Measurements from ENCODE around the gene FOXL2. TPM values are rescaled to one million over a fixed set of nuclear protein-coding genes. Genes with fewer than 3 reads are reported as not detected.
A peak's percentile ranks its signal among the peaks of the same experiment; 100 is the strongest.
"Not testable (repeated sequence)": the region's sequence is repeated elsewhere in the genome, so short reads cannot be mapped to it uniquely, and the experiment has no call there.

Gene FOXL2
- total RNA-seq, 1 donor from 2014 or later: 6.8 TPM

DNA sequence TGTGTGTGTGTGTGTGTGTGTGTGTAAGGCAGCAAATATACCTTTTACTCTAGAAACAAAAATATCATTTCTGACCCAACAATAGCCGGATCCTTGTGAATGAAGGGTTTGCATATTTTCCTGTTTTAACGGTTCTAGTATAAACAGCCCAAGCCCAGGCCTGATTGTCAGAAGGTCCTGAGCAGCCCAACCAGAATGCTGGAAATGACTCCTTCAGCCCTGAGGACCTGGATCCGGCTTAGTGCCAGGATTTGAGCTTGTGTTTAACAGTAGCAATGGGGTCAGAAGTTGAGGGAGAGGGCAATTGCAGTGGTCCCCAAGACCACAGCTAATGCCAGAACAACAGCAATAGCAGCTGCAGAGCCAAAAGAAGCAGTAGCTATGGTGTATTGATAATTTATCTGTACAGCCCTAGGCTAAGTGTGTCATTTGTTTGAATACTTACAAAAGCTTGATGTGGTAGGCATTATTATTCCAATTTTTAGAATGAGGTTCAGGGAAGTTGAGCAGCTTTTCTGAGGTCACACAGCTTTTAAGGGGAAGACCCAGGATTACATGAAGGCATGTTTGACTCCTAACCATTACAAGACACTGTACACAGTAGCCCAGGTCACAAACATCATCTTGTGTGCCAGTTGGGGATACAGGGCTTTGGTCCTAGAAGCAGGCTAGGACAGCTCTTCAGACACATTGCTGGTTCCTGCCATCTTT is 12.8 kb downstream of the FOXL2 start:
- no peak overlapping the region for H3K27ac Mint-ChIP-seq (ENCODE audit: unreplicated experiment)
- H3K27me3 Mint-ChIP-seq (ENCODE audit: unreplicated experiment): peaks cover 13% of the 10 kb centered on the region
- no peaks in the 10 kb centered on the region for H3K9me3 Mint-ChIP-seq (ENCODE audit: unreplicated experiment)
- no peak for DNase-seq (ENCODE audit: low spot score)
- H3K4me3 Mint-ChIP-seq (ENCODE audit: unreplicated experiment): no peak overlapping the region
- H3K36me3 Mint-ChIP-seq (ENCODE audit: low read depth, unreplicated experiment): peaks cover 4% of the 10 kb centered on the region
- peaks cover 20% of the 10 kb centered on the region for H3K4me1 Mint-ChIP-seq (ENCODE audit: unreplicated experiment)
- TF ChIP-seq, protein P1, sequence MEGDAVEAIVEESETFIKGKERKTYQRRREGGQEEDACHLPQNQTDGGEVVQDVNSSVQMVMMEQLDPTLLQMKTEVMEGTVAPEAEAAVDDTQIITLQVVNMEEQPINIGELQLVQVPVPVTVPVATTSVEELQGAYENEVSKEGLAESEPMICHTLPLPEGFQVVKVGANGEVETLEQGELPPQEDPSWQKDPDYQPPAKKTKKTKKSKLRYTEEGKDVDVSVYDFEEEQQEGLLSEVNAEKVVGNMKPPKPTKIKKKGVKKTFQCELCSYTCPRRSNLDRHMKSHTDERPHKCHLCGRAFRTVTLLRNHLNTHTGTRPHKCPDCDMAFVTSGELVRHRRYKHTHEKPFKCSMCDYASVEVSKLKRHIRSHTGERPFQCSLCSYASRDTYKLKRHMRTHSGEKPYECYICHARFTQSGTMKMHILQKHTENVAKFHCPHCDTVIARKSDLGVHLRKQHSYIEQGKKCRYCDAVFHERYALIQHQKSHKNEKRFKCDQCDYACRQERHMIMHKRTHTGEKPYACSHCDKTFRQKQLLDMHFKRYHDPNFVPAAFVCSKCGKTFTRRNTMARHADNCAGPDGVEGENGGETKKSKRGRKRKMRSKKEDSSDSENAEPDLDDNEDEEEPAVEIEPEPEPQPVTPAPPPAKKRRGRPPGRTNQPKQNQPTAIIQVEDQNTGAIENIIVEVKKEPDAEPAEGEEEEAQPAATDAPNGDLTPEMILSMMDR (IDR thresholded peaks at IDR 0.05; ENCODE audit: unreplicated experiment): no peak

DNA sequence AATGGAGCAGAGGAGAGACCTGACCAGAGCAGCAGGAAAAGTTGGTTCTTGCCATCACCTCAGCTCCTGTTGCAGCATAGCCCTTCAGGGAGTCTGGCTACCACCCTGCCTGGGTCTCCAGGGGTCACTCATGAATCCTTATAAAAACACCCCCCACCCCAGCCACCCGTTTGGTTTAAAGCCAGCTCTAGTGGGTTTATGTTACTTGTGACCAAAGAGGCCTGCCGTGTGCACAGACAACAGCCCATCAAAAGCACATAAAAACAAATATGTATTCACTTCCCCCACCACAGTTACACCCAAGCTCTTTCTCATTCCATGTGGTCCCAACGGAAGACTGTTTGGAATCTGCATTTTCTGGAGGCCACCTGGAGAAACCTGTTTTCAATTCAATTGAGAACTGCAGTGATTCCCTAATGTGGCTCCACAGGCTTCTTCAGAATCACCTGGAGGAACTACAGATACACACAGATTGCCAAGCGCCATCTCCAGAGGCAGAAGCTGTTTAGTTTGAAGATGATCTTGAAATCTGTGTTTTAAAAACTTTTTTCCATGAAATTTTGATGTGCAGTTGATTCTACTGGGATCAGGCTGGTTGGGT is 13.8 kb downstream of the FOXL2 start:
- Mint-ChIP-seq H3K36me3 (ENCODE audit: low read depth, unreplicated experiment) (peaks cover 4% of the 10 kb centered on the region), H3K27ac (ENCODE audit: unreplicated experiment) (peak overlapping the region; percentile 42), H3K9me3 (ENCODE audit: unreplicated experiment) (no peaks in the 10 kb centered on the region), H3K4me1 (ENCODE audit: unreplicated experiment) (peaks cover 13% of the 10 kb centered on the region), H3K4me3 (ENCODE audit: unreplicated experiment) (no peak overlapping the region), H3K27me3 (ENCODE audit: unreplicated experiment) (peaks cover 13% of the 10 kb centered on the region)
- TF ChIP-seq, protein P1 (IDR thresholded peaks at IDR 0.05; ENCODE audit: unreplicated experiment): no peak
- no peak for DNase-seq (ENCODE audit: low spot score)

DNA sequence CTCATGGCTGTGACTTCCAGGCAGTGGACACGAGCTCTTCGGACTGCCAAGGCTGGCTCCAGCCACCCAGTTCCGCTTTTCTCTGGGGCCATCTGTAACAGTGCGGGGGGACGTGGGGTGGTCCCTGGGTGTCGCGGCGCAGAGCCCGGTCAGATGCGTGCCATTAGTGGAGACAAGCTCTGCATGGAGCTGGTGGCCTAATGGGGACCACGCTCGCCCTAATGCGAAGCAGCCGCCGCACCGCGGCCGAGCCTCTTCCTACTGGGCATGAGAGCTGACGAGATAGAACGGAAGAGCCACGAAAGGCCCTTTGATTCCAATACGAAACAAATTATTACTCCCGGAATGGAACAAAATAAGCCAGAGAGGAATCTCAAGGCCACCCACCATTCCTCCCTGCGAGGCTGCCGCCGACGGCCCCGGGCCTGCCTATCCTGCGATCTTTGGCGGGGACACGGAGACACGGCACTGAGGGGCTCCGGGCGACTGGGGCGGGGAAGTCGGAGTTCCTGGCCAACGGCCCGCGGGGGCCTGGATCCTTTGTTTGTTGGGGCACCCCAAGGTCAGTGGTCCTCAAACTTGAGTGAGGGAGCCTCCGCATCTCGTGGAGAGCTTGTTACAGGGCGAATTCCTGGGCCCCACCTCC is 18.1 kb downstream of the FOXL2 start:
- no peaks in the 10 kb centered on the region for H3K36me3 Mint-ChIP-seq (ENCODE audit: low read depth, unreplicated experiment)
- H3K27me3 Mint-ChIP-seq (ENCODE audit: unreplicated experiment): no peaks in the 10 kb centered on the region
- no peaks in the 10 kb centered on the region for H3K9me3 Mint-ChIP-seq (ENCODE audit: unreplicated experiment)

DNA sequence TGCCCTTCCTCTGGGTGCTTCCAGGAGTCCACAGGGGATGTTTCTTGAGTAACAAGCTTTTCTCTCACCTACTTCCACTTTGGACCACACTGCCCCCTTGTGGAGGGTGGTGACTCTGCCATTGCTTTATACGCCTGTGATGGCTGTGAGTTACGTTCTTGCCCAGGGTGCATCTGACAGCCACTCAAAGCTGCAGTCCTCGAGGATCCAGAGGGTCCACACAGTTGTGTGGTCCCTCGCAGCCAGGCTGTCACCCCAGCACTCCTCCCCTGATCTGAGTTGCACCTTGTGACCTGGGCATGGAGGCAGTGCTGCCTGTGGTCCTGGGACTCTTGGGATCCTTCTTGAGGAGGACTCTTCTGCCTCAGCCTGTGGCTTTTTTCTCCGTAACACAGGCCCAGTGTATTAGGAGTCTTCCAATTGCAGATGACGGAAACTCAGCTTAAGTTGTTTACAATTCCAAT is 23.4 kb downstream of the FOXL2 start:
- no peak overlapping the region for H3K4me3 Mint-ChIP-seq (ENCODE audit: unreplicated experiment)
- H3K27me3 Mint-ChIP-seq (ENCODE audit: unreplicated experiment): peaks cover 4% of the 10 kb centered on the region
- H3K4me1 Mint-ChIP-seq (ENCODE audit: unreplicated experiment): no peaks in the 10 kb centered on the region
- no peaks in the 10 kb centered on the region for H3K9me3 Mint-ChIP-seq (ENCODE audit: unreplicated experiment)
- DNase-seq (ENCODE audit: low spot score): peak; percentile 93
- no peak overlapping the region for H3K27ac Mint-ChIP-seq (ENCODE audit: unreplicated experiment)
- TF ChIP-seq, protein P1 (IDR thresholded peaks at IDR 0.05; ENCODE audit: unreplicated experiment): peak; percentile 91
- H3K36me3 Mint-ChIP-seq (ENCODE audit: low read depth, unreplicated experiment): no peaks in the 10 kb centered on the region

More for the DNA sequence above, 18.1 kb downstream of the FOXL2 start:
- TF ChIP-seq, protein P1 (IDR thresholded peaks at IDR 0.05; ENCODE audit: unreplicated experiment): no peak
- Mint-ChIP-seq H3K27ac (ENCODE audit: unreplicated experiment) (no peak overlapping the region), H3K4me3 (ENCODE audit: unreplicated experiment) (no peak overlapping the region), H3K4me1 (ENCODE audit: unreplicated experiment) (no peaks in the 10 kb centered on the region)
- DNase-seq (ENCODE audit: low spot score): no peak

DNA sequence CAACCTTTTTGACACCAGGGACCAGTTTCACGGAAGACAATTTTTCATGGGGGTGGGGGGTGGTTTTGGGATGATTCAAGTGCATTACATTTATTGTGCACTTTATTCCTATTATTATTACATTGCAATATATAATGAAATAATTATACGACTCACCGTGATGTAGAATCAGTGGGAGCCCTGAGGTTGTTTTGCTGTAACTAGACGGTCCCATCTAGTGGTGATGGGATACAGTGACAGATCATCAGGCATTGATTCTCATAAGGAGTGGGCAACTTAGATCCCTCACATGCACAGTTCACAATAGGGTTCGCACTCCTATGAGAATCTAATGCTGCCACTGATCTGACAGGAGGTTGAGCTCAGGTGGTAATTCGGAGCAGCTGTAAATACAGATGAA is 24.5 kb downstream of the FOXL2 start:
- H3K4me1 Mint-ChIP-seq (ENCODE audit: unreplicated experiment); H3K36me3 Mint-ChIP-seq (ENCODE audit: low read depth, unreplicated experiment); DNase-seq (ENCODE audit: low spot score); H3K9me3 Mint-ChIP-seq (ENCODE audit: unreplicated experiment); H3K27ac Mint-ChIP-seq (ENCODE audit: unreplicated experiment); H3K4me3 Mint-ChIP-seq (ENCODE audit: unreplicated experiment); H3K27me3 Mint-ChIP-seq (ENCODE audit: unreplicated experiment): not testable (repeated sequence)
